NCI-H1417 treated with DMSO at 0.1 percent for 48 hours (cell line): Measurements from ENCODE around the gene CASQ2.

Experiments
- DNase-seq: peaks from one replicate; lab custom pipeline; 2025; lab: John Stamatoyannopoulos, UW

The CASQ2 gene

DNA sequence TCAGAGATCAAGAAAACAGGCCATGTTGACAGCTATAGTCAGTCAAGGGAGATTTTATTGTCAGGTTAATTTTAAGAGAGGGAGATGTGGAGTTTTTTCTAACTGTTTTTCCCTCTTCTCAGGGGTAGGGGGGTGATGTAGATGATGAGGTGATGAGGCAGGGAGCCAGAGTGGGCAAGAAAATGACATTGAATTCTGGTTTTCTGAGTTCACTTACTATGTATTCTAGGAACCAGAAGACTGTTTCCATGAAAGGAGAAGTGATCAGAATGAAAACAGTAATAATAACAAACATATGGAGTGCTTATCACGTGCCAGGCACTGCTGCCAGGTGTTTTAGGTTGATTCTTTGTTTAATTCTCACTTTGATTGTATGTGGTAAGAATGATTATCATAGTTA is 40.2 kb downstream of the CASQ2 start:
- DNase-seq: no peak

DNA sequence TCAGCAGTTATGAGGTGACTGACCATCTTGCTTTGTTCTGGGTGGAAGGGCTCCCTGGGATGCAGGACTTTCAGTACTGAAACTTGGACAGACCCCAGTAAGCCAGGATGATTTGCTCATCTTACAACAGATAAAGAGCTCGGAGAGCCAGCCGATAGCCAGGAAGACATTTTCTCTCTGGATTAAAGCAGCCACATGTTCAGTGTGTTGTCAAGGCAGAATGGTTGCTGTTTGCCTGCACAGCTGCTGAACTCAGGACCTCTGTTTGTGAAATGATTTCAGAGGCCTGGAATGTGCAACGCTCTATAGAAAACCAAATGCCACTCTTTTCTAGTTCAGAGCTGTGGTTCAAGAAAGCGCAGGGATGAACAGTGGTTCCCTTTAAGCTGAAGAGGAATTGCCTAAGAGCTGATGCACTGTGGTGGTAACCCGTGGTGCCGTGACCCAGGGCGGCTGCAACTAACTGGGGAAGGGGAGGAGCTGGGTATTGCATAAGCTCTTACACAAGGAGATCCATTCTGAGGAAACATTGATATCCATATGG is 40.7 kb downstream of the CASQ2 start:
- DNase-seq: no peak

DNA sequence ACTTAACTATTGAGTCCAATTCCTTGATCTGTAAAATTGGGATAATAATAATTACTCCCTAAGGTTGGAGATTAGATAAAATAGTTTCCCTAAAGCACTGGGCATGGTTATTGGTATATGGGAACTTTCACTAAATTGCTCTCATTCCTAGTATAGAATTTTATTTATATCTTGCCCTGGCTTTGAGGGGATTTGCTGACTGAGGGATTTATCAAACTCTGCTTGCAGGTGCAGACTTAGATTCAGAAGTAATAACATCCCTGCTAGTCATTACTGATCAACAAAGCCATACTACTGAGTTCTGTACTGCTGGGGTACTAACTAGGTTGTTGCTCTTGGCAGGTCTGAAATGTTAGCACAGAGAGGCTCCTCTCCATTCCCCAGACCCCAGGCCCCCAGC is 41.9 kb downstream of the CASQ2 start:
- no peak for DNase-seq

DNA sequence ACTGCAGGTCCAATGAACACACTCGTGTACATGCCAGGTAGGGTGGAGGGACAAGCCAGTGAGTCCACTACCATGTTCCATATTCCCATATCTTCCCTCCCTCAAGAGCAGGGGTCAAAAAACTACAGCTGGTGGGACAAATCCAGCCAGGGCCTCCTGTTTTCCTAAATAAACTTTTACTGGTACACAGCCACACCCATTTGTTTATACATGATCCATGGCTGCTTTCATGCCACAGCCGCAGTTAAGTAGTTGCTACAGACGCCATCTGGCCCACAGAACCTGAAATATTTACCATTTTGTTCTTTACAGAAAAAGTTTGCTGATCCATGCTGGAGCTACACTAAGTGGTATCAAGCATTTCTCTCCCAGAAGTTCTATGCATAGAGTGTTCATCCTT is 42.4 kb downstream of the CASQ2 start:
- no peak for DNase-seq

DNA sequence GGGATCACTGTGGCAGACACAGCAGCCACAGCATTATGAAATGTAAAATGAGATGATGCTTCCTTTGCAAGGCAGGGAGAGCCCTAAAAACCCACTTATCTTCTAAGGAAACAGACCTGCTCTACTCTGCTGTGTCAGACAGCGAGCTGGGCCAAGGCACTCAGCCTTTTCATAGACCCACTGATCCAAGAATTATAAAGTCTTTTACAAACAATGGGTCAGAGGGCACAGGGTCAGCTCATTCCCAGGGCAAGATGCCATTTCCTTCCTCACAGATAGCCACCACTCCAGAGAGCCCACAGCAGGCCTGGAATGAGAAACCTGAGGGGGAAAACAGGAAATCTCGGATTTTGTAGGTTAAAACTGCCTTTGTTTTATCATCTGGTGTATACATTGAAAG is 42.9 kb downstream of the CASQ2 start:
- DNase-seq: no peak

DNA sequence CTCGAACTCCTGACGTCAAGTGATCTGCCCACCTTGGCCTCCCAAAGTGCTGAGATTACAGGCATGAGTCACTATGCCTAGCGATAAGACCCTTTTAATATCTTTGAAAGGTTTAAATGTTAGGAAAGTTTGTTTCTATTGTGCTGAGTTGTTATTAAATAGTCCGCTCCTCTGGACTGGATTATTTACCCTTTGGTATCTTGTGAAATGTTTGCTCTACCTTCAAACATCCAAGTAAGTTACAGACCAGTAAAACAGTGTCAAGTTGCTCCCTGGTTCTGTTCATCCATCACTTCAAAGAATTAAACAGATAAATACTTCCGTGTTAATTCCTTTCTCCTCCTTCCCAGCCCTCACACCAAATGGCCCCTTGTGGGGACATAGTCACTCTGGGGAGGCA is 44.8 kb downstream of the CASQ2 start:
- no peak for DNase-seq

DNA sequence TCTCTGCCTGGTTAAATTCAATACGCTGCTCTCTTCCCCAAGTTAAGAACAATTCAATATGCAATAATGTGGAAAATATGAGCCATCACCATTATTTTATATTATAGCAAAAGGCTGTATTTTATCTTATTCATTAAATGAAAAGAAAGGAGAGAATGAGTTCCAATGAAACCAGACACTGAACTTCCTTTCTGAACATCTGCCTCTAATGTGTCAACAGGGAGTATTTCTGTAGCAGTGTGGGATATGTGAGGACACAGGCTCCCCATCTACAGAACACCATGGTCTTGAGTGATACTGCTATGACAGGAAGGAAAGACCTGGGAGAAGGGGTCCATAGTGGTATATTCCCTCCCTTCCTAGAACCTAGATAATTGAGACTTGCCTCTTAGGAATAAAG is 46.3 kb downstream of the CASQ2 start:
- no peak for DNase-seq

DNA sequence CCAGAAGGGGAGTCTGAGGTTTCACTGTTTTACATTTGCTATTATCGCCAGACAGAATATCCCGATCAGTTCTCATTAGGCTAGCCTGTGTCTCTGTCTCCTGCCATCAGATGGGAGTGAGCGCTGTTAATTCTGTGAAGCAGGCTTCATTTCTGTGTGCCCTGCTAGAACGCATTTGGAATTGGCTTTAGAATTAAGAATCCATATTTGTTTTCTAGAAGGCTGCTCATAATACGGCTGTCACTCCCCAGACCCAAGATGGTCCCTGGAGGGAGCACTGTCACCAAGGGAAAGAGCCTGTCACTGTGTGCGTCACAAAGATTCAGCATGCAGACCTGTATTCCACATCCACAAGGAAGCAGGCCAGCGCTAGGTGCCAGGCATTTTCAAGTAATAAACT is 49.2 kb downstream of the CASQ2 start:
- no peak for DNase-seq

DNA sequence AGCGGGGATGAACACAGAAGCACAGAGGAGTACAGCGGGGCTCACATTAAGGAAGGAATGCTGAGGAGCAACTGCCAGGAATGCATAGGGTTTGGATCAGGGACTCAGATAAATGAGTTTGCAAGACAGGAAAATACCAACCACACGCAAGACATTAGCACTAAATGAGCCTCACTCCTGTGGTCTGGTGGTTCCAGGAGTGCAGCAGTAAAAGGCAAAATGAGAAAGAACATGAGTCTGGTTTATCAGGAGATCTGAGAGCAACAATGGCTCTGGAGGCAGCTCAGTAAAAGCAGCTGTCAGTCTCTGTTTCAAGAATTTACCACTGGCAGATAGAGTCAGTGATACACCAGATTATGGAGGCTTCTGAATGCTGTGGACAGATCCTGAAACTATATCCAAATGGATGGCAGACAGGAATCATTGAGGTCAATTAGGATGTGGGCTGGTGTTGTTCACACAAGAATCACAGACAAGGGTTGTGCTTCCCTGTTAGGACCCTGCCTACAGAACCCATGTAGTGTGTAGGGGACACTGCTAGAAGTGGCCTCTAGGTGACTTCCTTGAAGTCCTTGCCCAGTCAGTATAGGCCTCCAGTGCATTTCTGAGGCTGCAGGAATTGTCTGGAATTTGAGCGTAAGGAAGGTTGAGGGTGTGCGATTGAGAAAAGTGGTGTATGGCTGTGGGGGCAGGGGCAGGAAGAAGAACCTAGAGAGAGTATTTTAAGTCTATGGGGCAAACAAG is 50.3 kb downstream of the CASQ2 start:
- no peak for DNase-seq

DNA sequence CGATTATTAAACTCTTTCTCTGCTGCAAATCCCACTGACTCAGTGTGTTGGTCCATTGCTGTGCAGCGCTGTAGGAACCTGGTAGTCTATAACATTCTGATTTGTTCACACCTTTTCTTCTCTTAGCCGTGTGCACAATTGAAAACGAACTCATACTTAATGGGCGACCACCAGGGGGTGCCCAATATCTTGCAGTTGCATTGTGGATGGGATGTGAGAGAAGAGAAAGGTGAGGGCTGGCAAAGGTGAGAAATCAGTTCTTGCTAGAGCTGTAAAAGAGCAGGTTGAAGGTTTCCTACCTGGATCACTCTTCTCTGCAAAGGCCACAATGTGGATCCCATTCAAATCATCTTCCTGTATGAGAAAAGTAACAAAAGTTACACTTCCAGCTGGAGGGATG is 51.0 kb downstream of the CASQ2 start:
- no peak for DNase-seq

DNA sequence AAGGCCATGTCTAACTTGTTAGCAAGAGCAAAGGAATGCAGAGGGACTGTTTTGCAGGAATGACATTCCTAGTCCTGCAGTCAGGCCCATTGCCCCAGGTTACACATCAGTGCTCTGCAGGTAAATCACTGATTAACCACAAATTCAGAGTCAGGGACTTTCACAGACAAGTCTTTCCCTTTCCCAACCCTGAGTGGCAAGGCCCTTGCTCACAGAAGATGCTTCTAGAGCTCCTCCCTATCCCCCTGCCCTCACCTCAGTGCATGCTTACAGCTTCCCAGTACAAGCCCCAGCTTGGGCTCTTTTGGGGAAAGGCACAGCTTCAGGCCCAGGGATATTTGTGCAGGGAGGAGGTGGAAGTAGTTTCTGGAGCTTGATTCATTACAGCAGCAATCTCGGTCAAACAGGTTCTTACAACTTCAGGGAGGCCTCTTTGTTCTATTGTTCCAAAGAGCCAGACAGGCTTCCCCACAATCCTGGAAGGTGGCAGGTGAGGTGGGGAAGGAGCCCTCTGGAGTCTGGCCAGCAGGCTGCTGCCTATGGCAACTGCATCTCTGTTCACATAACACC is 53.9 kb downstream of the CASQ2 start:
- no peak for DNase-seq

DNA sequence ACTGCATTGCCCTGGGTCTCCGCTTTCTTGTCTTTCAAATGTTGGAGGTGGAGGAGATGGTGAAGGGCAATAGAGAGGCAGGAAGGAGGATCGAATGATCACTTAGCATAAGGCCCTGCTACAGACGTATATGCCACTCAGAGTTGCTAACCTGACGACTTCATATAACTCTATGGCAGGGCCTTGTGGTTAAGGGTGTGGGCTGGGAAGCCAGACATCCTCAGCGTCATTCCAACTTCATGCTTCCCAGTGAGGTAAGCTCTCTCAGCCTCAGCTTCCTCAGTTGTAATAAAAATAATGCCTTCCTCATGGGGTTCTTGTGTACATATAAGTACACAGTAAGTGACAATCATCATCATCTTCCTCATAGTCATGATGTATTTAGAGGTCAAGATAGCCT is 54.6 kb downstream of the CASQ2 start:
- DNase-seq: no peak

DNA sequence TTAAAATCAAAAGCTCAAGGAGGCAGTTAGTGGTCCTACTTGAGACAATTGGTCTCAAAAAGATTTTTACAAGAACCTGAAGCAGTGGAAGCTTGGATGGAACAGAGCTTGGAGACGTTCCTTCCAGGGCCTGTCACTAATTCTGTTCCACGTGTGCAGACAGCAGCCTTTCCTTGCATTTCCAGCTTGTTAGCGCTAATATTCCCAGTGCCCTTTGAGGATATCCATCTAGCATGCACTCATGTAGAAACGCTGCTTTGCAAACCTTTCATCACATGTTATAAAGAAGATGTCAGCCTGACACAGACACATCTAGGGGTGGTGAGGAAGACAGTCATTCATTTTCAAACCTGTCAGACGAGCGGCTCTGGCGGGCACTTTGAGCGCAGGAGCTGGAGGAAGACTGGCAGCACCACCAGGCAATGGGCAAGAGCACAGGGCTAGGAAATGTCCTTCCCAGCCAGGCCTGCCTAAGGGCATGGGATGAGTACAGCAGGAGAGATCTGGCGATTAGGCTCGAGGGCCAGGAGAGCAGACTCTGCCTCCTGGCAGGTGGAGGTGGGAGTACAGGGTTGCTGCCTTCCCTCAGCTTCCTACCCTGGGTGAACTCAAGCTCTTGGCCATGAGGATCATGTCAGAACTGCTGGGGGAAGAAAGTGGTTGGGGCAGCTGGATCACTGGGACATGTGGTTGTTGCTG is 55.5 kb downstream of the CASQ2 start:
- DNase-seq: no peak

DNA sequence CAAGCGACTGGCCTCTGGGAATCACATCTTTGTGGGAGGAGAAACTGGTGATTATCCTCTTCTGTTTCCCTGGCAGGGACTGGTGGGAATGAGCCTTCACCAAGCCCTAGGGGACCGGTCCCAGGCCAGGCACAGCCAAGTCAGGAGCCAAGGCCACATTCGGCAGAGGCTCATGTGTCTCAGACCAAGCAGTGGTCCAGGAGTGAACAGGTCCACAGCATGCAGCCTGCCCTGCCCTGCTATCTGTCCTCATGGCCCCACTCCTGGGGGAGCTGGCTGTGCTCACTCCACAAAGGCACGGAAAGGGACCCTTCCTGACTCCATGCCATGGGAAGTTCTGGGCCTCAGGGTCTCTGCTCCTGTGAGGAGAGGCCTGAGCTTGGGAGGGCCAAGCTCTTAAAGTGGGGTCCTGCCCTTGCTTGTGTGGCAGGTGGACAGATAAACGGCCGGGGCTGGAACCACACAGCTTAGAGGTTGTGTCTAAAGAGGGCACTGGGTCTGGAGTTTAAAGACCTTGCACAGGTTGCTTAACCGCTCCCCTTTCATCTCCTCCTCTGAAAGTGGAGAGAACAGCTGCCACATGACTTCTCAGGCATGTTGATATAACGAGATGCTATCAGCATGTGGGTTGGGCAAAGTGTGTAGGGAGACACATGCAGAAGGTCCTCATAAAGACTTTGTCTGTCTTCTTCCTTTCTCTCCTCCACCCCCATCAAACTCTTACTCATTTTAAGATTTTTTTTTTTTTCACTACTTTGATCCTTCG is 57.5 kb downstream of the CASQ2 start:
- DNase-seq: no peak

DNA sequence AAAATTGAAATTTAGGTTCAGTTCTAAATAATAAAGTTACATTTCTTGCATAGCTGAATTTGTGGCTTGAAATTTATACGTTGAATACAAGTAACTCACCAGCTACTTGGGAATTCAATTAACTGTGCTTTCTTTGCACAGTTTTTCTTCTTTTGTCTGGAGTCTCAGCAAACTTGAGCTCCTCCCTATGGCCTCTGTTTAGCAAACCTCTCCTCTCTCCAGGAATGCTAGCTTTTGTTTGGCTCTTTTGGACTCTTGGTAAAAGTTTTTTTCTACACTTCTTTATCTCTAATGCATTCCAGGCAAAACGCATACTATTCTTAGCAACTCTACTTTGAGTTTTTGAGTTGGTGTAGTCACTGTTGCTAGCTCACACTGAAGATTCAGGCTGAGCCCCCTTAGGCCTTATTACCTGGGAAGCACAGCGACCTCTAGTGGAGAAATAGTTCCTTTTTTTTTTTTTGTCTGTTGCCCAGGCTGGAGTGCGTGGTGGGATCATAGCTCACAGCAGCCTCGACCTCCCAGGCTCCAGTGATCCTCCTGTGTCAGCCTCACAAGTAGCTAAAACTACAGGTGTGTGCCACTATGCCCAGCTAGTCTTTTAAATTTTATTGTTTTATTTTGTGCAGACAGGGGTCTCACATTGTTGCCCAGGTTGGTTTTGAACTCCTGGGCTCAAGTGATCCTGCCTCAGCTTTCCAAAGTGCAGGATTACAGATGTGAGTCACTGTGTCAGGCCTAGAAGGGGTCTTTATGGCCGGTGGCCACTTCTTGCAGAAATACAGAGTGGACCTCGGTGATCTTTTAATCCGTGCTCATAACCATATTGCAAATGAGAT is 61.7 kb downstream of the CASQ2 start:
- peak; percentile 7 for DNase-seq

DNA sequence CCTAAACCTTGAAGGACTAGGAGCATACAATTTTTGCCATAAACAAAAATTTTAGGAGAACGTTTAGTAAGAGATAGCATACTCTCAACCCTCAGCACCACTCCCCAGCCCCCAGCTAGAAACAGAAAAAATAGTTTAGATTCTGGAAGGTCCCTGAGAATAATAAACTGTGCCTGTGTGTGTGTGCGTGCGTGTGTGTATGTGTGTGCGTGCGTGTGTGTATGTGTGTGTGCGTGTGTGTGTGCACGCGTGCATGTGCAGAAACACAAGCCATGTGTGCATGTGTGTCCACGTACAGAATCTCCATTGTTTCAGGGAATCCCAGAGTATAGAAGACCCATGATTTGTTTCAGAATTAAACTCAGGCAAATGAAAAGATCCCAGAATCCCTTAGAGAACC is 62.6 kb downstream of the CASQ2 start:
- DNase-seq: no peak

DNA sequence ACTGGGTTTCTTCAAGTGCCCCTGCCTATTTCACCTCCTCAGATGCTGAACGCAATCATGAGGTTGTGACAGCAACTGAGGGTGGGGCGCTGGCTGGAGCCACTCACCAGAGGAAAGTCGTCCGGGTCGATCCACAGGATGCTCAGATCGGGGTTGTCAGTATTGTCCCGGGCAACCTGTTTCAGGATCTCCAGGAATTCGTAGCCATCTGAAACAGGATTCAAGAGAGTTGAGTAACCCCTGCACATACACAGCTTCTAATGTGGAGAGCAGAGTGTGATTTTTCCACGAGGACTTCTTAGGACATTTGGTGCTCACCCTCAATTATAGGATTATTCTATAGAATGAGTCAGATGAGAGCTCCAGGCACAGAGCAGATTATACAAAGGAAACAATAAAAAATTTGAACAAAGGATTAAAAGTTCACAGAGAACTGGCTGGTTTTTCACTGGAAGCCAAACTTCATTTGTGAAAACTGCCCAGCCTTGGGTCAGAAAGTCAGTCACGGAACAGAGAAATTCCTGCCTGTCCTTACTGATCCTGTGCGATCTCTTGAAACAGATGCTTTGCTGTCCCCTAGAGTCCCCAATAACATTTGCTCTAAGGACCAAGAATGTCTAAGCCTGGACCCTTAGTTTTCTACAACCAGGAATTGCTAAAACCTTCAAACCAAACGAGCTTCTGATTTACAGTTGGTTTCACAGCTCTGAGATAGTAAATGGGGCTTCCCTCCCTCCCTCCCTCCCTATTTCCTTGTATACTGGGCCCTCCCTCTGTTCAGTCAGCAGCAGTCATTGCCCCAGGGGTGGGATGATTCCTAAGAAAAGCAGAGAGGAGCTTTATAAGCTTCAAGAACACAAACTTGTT is 63.2 kb downstream of the CASQ2 start:
- no peak for DNase-seq

DNA sequence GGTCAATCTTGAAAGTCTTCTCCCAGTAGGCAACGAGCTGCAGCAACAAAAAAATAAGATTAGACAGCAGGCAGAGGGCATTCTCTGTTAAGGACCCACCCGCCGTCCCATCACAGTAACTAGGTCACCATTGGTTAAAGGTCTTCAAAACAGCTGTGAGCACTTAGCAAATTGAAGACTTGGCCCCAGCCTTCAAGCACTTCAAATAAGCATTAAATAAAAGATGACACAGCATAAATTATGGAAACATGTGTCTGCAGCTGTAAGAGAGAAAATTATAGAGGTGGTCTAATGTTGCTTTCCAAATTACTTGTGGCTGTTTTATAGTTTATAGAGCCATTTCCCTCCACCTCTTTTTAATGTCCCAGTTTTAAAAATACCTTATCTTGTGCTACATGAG is 65.6 kb downstream of the CASQ2 start:
- DNase-seq: no peak

DNA sequence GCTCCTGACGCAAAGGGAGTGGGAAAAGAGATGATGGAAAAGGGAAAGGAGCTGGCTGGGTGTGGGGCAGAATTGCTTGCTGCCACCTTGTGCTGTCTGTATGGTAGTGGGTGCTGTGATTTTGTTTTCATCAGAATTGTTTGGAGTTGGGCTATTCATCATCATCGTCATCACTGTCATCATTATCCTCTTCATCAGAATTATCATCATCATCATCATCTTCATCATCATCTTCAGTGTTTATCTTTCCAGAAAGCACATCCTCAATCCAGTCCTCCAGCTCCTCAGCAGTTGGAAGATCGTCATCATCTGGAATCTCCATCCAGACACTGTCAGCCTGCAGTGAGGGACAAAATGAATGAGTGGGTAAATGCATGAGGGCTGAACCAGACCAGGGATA is 67.4 kb downstream of the CASQ2 start:
- DNase-seq: no peak

DNA sequence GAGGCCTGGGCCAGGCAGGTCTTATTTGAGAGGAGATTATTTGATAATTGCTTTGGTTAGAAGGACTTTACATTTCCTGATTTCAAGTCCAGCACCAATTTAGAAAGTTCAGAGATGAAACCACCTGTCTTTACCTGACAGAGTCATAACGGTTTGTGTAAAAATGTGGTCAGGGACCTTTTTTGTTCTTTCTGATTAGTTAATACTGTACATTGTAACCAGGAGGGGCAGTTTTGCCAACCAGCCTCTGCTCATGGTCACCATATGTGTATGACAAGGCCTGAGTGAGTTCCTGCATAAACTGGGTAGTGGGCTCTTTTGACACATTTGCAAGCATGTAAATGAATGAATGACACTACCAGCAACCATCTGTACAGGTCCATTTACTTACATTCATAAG is 70.9 kb downstream of the CASQ2 start:
- no peak for DNase-seq

DNA sequence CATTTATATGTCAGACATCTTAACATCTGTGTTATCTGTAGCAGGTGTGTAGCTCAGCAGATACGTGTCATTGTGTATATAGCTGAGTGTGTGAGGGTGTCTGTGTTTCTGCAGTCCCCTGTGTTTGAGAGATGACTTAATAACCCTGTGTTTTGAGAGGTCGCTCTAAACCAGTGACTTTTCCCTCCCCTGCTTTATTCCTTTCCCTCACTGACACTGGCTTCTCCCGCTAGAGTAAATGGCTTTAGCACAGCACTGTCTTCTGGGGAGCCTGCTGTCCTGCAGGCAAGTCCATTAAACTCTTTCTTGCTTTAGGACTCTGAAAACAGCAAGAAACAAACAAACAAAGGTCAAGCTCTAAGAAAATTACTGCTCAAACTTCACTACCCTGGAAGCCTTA is 73.7 kb downstream of the CASQ2 start:
- peak; percentile 74 for DNase-seq
